ENCODE data around the gene CTCFL.
"Not testable (repeated sequence)": the region's sequence is repeated elsewhere in the genome, so short reads cannot be mapped to it uniquely, and the experiment has no call there.

Gene CTCFL

DNA sequence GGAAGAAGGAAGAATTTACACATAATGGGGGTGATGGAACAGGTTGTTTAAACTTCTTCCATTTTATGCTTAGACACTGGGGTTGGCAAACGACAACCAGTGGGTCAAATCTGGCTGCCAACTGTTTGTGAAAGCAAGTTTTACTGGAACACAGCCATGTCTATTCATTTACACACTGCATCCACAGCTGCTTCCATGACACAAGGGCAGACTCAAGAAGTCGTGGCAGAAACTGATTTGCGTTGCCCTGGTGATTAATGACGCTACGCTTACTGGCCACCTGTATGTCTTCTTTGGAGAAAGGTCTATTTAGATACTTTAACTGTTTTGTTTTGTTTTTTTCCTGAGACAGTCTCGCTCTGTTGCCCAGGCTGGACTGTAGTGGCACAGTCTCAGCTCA lies 19.0 kb downstream of the CTCFL start:
- DNase-seq = peak; percentile 5

DNA sequence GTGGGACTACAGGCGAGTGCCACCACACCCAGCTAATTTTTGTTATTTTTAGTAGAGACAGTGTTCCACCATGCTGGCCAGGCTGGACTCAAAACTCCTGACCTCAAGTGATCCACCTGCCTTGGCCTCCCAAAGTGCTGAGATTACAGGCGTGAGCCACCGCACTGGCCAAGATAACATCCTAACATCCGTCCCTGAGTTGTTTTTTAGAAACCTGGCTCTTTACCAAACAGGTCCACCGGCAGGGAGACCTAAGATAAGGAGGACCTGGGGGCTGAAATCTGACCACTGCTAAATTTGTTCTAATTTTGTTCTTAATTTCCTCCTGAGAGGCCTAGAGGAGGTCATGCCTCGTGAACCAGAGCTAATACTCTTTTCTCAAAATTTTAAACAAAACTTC lies 20.5 kb downstream of the CTCFL start:
- DNase-seq = no peak

GRCh38 chr20:57503035-57503658 lies 21.8 kb downstream of the CTCFL start:
- DNase-seq = no peak

GRCh38 chr20:57502336-57502700 lies 22.6 kb downstream of the CTCFL start:
- DNase-seq = no peak

DNA sequence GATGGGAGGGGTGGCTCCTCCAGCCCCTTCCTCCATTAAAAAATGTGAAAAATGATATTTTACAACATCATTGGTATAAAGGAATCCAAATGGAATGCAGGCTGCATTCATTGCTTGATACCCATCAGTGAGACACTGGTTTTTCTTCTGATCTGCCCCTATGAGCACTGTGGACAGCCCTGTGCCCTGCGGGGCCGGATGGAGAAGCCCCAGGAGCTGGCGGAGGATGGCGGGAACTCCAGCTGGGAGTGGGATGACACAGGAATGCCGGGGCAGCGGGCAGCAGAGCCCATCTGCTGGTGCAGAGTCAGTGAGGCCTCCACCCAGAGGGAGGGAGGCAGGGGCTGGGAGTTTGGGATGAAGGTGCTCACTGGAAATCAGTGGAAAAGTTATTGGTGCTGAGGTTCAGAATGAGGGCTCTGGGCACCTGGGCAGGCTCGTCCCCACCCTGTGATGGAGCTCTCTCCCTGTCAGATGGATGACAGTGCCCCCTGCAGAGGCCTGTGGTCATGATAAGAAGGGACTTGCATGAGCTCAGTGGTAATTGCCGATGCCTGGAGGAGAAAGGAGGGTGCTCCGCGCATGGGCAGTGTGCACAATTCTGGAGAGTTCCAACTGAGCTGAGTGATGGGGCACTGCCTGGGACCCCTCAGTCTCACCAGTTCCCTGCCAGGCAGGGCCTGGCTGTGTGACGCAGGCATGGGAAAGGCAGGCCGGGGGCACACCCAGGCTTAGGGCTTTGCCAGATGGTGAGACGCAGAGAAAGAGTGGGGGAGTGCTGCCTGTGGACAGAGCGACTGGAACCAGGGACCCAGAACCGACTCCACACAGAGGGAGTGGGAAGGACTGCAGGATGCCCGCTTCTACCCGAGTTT lies 23.2 kb downstream of the CTCFL start:
- no peak for DNase-seq

DNA sequence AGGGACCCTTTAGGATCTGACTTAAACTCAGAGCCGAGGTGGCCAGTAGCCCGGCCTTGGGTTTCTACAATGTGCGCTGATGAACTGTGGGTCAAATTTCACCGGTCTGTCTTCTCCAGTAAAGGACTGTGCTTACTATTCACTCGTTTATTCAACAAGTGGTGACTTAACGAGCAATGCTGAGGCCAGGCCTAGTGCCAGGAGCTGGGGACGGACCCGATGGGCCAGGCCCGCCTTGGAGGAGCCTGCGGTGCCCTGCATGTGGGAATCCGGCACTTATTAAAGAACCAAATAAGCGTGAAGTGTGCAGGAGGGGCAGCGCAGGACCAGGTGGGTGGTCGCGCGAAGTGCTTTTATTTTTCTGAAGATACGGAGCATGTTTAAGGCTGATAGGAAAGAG lies 24.0 kb downstream of the CTCFL start:
- no peak for DNase-seq

DNA sequence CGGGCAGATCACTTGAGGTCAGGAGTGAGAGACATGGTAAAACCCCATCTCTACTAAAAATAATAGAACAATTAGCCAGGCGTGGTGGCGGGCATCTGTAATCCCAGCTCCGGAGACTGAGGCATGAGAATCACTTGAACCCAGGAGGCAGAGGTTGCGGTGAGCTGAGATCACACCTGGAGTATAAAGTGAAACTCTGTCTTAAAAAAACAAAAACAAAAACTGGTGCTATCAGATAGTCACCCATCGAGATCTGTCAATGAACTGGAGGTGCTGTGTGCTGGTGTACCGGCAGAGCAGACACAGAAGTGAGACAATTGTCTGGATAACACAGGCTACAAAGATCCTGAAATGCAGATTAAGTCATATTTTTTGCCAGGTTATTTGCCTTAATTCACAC lies 24.7 kb downstream of the CTCFL start:
- no peak for DNase-seq

DNA sequence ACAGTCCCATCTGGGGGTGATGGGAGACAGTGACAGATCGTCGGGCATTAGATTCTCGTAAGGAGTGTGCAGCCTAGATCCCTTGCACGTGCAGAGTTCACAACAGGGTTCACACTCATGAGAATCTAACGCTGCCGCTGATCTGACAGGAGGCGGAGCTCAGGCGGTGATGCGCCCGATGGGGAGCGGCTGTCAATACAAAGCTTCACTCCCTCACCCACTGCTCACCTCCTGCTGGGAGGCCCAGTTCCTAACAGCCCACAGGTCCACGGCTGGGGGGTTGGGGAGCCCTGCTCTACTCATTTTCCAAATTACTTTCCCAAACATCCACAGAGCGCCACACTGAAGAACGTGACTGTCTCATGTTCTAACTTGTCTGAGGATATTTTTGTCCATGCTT lies 25.3 kb downstream of the CTCFL start:
- no peak for DNase-seq

- no peak for DNase-seq
Measured at GRCh38 chr20:57498425-57499400, 26.2 kb downstream of the CTCFL start.

- DNase-seq = no peak
Measured at GRCh38 chr20:57496592-57496991, 28.3 kb downstream of the CTCFL start.

DNA sequence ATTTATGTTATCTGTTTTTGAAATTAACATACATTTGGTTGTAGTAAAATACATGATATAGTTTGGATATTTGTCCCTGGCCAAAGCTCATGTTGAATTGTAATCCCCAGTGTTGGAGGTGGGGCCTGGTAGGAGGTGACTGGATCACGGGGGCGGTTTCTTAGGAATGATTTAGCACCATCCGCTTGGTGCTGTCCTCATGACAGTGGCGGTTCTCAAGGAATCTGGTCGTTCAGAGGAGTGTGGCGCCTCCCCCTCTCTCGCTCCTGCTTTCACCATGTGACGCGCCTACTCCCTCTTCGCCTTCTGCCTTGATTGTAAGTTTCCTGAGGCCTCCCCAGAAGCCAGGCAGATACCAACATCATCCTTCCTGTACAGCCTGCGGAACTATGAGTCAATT lies 29.0 kb downstream of the CTCFL start:
- no peak for DNase-seq

DNA sequence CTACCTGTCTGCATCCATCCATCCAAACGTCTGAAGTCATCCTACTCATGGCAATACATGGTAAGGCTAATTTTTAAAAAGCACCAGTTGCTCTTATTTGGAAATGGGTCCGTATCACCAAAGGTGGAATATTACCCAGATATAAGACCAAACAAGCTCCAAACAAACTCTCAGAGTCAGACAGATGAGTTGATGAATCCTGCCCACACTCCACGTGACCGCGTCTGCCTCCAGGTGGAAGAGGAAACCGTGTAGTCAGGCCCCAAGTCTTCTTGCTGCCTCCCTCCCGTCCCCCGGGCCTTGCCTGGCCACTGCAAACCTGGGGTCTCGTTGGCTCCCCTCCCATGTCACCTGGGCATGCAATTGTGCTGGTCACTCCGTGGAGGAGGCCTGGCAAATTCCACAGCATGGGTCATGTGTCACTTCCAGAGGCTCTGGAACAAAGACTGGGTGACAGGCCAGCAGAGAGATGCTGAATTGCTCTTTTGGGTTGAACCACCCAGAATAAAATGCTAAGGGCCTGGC lies 31.8 kb downstream of the CTCFL start:
- DNase-seq = no peak

GRCh38 chr20:57491373-57491772 lies 33.6 kb downstream of the CTCFL start:
- DNase-seq = no peak

DNA sequence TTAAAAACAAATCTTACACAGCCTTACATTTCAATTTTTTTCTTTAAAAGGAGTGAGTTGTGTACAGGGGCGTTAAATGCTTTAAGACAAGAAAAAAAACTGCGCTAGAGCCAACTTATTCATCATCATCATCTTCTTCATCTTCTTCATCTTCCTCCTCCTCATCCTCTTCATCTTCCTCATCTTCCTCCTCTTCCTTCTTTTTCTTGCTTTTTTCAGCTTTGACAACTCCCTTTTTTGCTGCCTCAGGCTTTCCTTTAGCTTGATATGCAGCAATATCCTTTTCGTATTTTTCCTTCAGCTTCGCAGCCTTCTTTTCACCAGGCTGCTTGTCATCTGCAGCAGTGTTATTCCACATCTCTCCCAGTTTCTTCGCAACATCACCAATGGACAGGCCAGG lies 36.7 kb downstream of the CTCFL start:
- not testable (repeated sequence) for DNase-seq

- DNase-seq = no peak
Measured at GRCh38 chr20:57485770-57486169, 39.2 kb downstream of the CTCFL start.

DNA sequence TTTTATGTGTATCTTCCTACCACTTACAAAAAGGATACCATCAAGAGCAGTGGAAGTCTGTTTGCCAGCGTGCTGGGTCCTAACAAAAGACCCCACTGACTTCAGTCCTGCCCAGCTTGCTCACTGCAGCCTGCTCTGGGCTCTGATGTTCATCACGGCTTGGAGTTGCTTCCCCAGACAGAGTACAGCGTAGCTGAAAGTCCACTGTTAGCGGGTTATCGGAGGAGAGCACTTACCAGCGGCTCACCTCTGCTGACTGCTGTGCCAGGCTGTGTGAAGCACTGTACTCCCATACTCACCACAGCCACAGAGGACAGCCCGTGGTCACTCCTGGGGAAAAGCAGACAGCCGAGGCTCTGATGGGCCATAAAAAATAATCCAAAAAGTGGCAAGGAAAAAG lies 40.2 kb downstream of the CTCFL start:
- no peak for DNase-seq

DNA sequence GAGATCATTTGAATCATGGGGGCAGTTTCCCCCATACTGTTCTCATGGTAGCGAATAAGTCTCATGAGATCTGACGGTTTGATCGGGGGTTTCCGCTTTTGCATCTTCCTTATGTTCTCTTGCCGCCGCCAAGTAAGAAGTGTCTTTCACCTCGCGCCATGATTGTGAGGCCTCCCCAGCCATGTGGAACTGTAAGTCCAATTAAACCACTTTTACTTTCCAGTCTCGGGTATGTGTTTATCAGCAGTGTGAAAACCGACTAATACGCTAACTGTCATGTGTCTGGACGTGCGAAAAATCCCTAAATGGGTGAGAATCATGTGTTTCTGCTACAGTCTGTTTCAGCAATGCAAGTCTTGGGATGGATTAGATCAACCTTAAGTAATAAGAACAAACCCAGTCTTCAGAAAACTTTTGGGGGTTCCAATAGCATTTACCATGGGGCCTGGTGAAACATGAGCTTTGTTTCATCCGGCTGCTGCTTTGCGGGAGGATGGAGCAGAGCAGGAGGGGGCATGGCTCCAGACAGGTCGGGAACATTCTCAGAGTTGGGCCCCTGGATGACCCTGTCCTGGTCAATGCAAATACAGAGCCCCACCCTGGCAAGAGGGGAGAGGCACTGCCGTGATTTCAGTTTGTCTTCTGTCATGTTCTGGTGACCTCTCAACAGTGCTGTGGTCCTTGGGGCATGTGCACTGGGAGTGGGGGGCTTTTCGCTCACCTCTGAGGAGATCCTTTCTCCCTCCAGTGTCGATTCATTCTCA lies 41.5 kb downstream of the CTCFL start:
- no peak for DNase-seq

DNA sequence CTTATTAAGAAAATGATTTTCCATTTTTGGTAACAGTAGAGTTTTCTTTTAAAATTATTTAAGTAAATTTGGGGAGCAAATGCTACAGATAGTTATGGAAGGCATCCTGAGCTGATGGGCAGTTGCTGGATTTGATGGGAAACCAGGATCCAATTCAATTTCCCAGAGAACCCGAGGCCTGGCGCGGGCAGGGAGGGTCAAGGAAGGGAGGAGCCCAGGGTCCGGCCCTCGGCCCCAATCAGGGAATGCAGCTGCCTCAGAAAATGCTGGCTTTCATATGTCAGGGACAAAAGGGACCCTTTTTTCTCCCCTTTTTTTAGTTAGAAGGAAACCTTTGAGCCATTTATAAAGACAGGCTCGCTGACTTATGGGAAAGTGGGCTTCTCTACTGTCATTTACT lies 42.1 kb downstream of the CTCFL start:
- no peak for DNase-seq

DNA sequence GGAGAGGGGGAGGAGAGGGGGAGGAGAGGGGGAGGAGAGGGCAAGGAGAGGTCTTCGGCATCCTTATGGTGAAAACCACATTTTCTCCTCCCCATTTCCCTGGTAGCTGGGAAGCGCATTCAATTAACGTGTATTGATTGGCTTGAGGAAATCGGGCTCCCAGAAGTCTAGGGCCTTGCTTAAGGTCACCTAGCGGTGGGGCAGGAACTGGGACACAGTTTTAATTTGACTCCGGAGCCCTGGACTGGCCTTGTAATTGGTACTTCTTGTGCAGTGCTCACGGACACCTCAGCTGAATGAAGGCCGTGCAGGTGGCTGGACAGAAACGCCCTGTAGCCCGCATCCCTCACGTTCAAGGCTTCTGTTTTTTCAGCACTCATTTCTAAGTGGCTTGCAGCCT lies 42.8 kb downstream of the CTCFL start:
- DNase-seq = no peak

- no peak for DNase-seq
Measured at GRCh38 chr20:57481281-57481711, 43.6 kb downstream of the CTCFL start.

DNA sequence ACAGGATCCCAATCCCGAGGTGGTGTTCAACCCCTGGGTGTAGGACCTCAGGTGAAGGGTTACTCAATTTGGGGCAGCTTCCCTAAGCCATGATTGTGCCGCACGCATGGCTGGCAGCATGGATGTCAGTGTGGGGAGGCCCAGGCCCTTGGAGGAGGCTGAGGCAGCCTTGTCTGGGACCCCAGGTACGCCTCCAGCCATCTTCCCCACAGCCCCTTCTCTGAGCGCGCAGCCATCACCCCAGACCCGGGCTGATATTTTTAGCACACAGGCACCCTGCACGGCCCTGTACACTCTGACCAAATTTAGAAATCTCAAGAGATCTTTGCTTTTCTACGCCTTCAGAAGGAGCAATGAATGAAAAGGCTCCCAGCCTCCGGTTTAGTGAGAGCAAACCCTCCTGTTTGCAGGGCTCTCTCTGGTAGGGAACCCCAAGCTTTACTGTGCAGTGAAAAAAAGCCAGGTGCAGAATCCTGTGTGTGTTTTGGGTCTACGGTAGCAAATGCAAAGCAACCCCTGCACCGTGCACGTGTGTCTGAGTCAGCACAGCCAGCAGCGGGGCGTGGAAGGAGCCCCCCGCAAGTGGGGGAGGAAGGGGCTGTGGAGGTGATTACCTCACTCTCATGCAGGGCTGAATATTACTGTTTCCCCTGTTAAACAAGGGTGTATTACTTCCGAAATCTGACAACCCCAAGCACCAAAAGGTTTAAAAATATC lies 44.3 kb downstream of the CTCFL start:
- DNase-seq = no peak

- no peak for DNase-seq
Measured at GRCh38 chr20:57479196-57479595, 45.7 kb downstream of the CTCFL start.
